Brain microvascular endothelial cell (primary cell): ENCODE results near the gene ARHGAP22.

Source experiments
- DNase-seq: peaks from one replicate; pipeline ENCODE4 v3.0.0-alpha.2; 2020
- H3K27ac ChIP-seq: fragments of 250-450 bp; sonication (Bioruptor Pico); 2 replicates; pipeline ENCODE4 v1.5.1; 2020; ENCODE audit warnings: mild to moderate bottlenecking, moderate library complexity
- H3K27me3 ChIP-seq: fragments of 250-450 bp; sonication (Bioruptor Pico); replicated peaks from 2 replicates; pipeline ENCODE4 v1.5.1; 2020; ENCODE audit warnings: mild to moderate bottlenecking
- H3K36me3 ChIP-seq: fragments of 250-450 bp; sonication (Bioruptor Pico); replicated peaks from 2 replicates; pipeline ENCODE4 v1.5.1; 2020; ENCODE audit warnings: mild to moderate bottlenecking
- H3K4me3 ChIP-seq: 2 replicates; pipeline ENCODE4 v1.5.1; 2011; ENCODE audit warnings: low read depth, mild to moderate bottlenecking, control low read depth, low read length, moderate library complexity
- CTCF ChIP-seq: IDR thresholded peaks from 2 replicates; pipeline ENCODE4 v1.5.1; 2011; ENCODE audit warnings: low read depth, mild to moderate bottlenecking, moderate library complexity, low read length, control low read depth, inconsistent platforms; ENCODE audit errors: missing control alignments
- in situ Hi-C: cut with HindIII; loops from 2 replicates; pipeline ENCODE4 v1.10.0; 2017; ENCODE audit warnings: low sequenced_read_pairs, low pct_ligation_motif_present

ARHGAP22 gene

DNA sequence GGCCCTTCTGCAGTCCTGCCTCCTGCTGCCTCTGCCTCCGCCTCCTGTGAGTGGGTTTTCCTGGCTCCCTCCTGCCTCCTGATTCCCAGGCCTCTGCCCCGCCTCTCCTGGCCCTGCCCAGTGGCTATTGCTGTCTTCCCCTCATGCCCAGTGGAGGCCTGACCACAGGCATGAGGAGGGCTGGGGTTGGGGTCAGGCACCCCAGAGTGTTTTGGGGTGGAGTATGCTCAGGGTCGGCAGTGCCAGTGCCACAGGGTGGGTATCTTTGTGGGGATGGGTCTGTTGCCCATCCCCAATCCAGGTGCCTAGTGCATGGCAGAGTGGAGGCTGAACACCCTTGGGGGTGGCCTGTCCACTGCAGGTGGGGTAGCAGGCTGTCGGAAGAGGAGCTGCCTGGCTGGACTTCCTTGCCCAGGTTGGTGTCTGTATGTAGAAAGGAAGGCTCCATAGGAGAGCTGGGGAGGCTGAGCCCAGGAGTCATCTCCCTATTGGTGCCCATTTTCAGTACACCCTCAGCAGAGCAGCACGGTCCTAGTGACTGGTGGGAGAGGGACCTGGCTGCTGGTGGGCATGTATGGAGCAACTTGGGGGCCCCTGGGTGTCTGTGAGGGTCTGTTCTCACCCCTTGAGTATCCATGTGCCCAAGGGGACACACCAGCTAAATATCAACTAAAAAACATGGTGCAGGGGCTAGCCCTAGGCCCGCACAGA is 62.2 kb downstream of the ARHGAP22 start:
- no peak overlapping the region for H3K4me3 ChIP-seq
- no peak for DNase-seq
- no peak for TF ChIP-seq CTCF
- in situ Hi-C loops = no loop called here
- H3K36me3 ChIP-seq = peaks cover 8% of the 10 kb centered on the region
- H3K27ac ChIP-seq = no peak overlapping the region
- no peaks in the 10 kb centered on the region for H3K27me3 ChIP-seq

DNA sequence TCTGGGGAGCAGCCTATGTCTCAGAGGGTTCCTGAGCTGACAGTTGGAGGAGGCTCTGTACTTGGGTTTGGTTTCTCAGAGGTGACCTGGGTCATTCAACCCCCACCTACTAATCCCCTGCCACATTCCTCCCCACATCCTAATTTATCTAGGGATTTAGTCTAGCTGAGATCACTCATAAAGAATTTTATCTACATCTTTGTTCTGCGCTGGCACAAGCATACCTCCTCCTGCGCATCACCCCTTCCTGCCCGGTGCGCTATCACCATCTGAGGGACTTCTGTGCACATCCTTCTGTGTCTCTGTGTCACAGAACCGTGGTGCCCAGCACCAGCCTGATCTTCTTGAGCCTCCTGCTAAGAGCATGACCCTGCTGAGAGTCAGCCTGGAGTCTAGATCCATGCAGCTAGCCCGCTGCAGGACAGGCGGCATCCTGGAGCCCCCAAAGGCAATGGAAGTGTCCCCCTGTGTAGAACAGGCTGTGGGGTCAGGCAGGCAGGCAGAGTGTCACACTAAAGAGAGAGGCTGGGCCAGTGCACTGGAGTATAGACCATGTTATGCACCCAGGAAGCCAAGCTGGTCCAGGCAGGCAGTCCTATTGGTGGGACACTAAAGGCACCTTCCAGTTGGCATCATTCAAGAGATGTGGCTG is 63.6 kb downstream of the ARHGAP22 start:
- DNase-seq = no peak
- Histone ChIP-seq H3K27me3 (no peaks in the 10 kb centered on the region), H3K27ac (no peak overlapping the region), H3K4me3 (no peak overlapping the region), H3K36me3 (no peaks in the 10 kb centered on the region)
- no peak for TF ChIP-seq CTCF
- in situ Hi-C loops = no loop called here

DNA sequence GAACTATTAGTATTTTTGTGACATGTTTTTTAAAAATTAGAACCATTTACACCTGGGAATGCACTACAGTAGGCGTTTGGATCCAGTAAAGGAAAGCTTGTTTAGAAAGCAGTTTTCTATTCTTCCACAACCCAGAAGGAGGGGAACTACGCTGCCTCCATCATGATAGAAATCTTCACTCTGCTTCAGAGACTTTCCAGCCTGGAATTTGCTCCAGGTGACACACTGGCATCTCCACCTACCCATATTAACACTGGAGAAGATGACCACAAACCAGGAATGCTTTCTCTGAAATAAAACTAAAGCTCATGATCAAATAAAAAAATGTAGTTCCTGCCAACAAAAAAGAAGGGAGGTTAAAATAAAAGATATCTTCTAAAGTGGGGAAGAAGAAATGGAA is 66.3 kb downstream of the ARHGAP22 start:
- in situ Hi-C loops = no loop called here
- no peak for TF ChIP-seq CTCF
- H3K4me3 ChIP-seq = no peak overlapping the region

GRCh38 chr10:48536916-48537890 is 67.7 kb downstream of the ARHGAP22 start:
- Histone ChIP-seq H3K4me3 (no peak overlapping the region), H3K27me3 (no peaks in the 10 kb centered on the region), H3K36me3 (no peaks in the 10 kb centered on the region), H3K27ac (no peak overlapping the region)
- no peak for TF ChIP-seq CTCF
- no peak for DNase-seq
- in situ Hi-C loops = no loop called here

More for the DNA sequence above, 66.3 kb downstream of the ARHGAP22 start:
- DNase-seq = no peak
- Histone ChIP-seq H3K27me3 (no peaks in the 10 kb centered on the region), H3K36me3 (no peaks in the 10 kb centered on the region), H3K27ac (no peak overlapping the region)

DNA sequence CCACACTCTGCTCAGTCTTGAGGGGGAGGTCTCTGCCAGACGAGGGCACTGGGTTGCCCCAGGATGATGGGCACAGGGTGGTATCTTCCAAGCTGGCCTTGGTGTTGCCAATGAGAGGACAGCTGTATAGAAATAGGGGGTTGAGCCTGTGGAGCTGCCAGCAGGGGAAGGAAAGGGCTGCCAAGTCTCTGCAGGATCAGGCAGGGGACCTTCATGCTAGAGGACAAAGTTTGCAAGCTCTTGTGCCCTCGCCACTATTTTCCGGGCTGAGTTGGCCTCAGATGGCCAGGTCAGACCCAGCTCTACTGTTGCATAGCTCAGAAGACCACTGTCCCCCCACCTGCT is 68.7 kb downstream of the ARHGAP22 start:
- no peak for DNase-seq
- in situ Hi-C loops = no loop called here
- H3K4me3 ChIP-seq = no peak overlapping the region
- H3K36me3 ChIP-seq = no peaks in the 10 kb centered on the region
- no peak for TF ChIP-seq CTCF
- no peak overlapping the region for H3K27ac ChIP-seq
- no peaks in the 10 kb centered on the region for H3K27me3 ChIP-seq
